GM04504 (cell line): Measurements from ENCODE around the gene PIK3R1.
"Not testable (repeated sequence)": the region's sequence is repeated elsewhere in the genome, so short reads cannot be mapped to it uniquely, and the experiment has no call there.

Experiments used
- DNase-seq: peaks from one replicate; pipeline ENCODE4 v3.0.0-alpha.2; 2012; ENCODE audit warnings: low read depth

Gene PIK3R1

GRCh38 chr5:68226546-68227073 lies 11.1 kb downstream of the PIK3R1 start:
- no peak for DNase-seq

DNA sequence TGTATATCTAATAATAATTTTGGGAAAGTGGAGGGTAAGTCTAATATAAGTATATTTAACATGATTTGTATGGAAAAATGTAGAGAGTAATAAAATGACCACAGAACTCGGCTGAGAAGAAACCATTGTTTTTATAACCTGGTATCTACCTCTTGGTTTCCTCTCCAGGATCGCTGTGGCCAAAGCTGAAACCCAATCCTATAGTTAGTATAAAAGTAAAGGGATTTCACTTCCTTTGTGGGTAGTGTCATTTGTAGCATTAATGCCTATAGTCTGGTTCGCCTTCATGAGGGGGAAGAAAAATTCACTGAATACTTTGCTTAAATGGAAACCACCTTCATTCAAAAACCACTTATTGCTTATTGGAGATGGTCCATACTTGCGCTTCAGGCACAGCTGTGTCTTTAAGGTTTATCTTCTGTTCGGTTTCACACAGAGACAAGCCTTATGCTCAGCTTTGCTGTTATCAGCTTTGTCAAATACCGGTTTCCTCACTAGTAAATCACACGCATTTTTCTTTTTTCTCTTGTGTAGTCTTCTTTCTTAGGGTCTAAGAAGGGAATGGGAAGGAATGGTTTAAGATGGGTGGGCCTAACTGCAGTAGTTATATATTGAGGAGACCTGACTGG lies 12.1 kb downstream of the PIK3R1 start:
- DNase-seq: no peak

DNA sequence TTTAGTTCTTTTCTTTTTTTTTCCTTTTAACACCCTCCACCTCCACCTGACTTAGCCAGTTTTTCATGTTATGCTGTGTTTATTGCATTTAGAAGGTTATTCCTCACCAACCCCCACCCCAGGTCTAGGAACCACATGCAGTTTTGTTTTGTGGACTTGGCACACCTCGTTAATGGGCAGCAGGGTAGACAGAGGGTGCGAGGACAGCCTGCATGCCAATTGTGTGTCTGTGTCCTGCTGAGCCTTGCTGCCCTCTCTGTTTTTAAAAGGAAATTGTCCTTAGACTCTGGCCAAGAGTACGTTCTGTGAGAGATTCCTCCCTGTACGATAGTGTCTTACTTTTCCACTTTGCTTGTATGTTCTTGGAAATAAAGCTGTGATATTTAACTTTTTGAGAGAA lies 13.9 kb downstream of the PIK3R1 start:
- DNase-seq: no peak

GRCh38 chr5:68230285-68230684 lies 14.7 kb downstream of the PIK3R1 start:
- DNase-seq: no peak

DNA sequence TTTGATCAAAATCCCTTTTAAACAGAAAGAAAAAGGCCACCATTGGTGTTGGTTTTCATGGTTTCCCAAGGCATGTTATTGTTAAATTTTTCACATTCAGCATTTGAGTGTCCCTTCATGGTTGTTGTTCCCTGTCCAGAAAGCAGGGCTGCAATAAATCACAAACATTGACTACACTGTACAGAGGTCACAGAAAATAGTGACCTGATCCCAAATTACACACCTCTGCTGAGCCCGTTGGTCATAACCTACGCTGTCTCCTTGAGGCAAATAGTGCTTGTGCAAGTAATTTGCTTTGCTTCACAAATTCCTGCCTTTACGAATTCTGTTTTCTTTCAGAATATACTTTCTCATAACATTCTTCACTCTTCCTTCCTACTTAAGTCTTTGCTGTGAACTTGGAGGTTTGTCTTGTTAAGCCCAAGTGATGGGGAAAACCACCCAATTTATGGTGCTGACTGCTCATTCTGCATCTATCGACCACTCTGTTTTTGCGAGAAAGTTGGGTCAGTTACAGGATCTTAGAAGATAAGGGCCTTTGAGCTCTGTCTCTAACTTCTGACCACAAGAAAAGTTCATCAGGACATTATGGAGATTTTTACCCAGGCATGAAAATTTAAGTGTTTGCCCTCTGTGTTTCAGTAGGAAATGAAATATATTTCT lies 16.0 kb downstream of the PIK3R1 start:
- no peak for DNase-seq

- no peak for DNase-seq
These were observed 16.7 kb downstream of the PIK3R1 start for GRCh38 chr5:68232277-68232676.

GRCh38 chr5:68233075-68233474 lies 17.5 kb downstream of the PIK3R1 start:
- DNase-seq: no peak

DNA sequence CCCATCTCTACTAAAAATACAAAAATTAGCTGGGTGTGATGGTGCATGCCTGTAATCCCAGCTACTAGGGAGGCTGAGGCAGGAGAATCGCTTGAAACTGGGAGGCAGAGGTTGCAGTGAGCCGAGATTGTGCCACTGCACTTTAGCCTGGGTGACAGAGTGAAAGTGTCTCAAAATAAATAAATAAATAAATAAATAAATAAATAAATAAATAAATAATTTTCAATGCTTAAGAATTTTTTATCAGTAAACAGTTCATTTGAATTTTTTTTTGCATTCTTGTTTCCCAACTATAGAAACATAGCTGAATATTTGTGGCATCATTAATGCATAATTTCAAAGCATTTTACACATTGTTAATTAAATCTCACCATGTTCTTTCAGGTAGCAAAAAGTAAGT lies 19.7 kb downstream of the PIK3R1 start:
- not testable (repeated sequence) for DNase-seq

GRCh38 chr5:68237715-68238114 lies 22.2 kb downstream of the PIK3R1 start:
- no peak for DNase-seq

GRCh38 chr5:68239487-68239886 lies 23.9 kb downstream of the PIK3R1 start:
- DNase-seq: peak; percentile 58

GRCh38 chr5:68240202-68240601 lies 24.6 kb downstream of the PIK3R1 start:
- DNase-seq: no peak

DNA sequence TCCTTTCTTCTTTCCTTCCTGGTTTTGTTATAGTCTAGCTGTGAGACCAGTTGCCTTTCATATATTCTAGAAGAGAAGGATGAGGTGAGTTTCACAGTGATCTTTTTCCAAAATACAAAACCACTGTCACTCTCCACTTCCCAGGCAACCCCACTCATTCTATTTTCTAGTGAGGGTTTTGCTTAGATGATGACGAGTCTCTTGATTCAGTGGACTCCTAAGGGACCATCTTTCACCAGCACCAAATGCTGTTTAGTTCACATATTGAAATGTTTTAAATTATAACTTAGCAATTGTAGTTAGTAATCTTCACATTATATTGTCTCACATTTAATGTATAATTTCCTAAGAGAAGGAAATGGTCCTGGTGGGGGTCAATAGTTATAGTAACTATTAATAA lies 25.2 kb downstream of the PIK3R1 start:
- no peak for DNase-seq

DNA sequence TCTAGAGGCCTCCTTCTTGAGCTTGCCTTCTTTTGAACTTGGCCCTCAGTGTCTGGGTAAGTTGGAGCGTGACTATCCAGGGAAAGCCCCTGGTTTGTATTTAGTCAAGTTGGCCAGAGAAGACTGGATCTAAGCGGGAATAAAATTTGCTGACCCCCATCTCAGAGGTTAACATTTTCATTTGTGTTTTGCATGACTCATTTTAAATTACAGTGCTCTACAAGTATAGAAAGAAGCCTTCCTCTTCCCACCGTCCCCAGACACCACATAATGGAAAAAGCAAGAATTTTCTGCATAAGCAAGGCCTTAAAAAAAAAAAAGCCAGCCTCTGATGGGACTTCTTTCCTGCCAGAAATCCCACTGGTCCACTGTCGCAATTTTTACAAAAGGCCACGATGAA lies 27.2 kb downstream of the PIK3R1 start:
- no peak for DNase-seq

- DNase-seq: no peak
These were observed 27.7 kb downstream of the PIK3R1 start for GRCh38 chr5:68243251-68243650.

GRCh38 chr5:68243681-68244080 lies 28.1 kb downstream of the PIK3R1 start:
- no peak for DNase-seq

DNA sequence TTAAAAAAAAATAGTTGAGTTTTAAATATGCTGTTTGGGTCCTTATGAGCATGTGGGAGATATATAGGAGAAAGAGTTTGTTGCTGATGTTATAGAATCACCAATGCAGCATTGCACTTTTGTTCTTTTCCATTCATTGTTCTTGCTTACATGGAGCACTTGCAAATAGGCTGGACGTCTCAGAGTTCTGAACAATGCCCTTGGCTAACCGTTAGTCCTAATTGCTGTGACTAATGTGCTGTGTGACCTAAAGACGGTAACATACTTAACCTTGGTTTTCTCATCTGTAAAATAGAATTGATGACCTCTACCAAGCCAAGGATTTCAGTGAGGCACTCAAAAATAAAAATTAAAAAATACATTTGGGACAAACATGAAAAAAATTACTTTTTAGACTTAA lies 29.8 kb downstream of the PIK3R1 start:
- no peak for DNase-seq

DNA sequence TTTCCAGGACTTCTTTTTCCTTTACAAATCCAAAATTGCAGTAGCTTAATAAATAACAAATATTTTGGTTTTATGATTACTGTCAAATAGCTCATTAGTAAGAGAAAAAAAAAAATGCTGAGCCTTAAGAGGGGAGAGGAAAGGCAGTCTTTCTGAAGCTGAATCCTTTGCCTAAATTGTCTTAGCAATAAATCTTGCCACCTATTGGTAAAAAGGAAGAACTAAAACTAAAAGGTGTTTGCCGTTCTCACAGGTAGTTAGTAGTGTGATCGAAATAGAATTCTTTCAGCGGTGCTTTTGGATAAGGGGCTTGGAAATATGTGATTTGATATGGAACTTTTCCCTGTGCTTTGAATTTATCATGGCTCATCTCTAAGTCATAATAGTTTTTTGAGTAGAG lies 31.2 kb downstream of the PIK3R1 start:
- DNase-seq: no peak

- no peak for DNase-seq
These were observed 32.1 kb downstream of the PIK3R1 start for GRCh38 chr5:68247627-68248026.

DNA sequence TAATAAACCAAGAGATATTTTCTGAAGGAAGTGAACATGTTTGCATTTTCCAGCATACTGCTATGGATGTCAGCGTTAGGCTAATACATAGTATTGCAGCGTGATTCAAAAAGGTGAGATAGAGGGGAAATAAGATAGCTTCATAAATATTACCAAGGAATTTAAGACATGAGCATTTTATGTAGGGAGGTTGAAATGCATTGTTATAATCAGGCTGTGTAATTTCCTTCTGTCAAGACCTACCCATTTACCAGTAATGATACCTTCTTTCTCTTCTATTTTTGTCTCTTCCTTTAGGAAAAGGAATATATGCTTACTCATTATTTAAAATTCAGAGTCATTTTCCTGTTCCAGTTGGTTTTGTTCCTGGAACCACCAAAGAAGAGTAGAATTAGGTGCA lies 33.3 kb downstream of the PIK3R1 start:
- DNase-seq: no peak

DNA sequence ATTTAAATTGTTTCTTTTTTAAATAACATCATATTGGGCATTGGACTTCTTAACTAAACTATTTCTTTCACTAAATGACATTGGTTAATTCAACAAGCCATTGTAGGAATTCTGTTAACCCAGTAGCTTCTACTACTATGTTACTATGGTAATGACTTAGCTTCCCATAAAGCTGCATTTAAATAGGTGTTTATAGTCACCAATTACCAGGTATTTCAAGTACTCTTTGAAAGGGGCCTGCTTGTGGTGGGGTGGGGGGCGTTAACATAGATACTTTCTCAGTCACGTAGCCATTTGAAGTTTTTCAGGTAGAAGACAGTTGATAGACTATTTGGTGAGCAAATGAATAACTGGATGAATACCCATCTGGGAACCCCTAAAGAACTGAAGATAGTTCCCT lies 34.0 kb downstream of the PIK3R1 start:
- no peak for DNase-seq

- DNase-seq: no peak
These were observed 35.2 kb downstream of the PIK3R1 start for GRCh38 chr5:68250661-68251298.

DNA sequence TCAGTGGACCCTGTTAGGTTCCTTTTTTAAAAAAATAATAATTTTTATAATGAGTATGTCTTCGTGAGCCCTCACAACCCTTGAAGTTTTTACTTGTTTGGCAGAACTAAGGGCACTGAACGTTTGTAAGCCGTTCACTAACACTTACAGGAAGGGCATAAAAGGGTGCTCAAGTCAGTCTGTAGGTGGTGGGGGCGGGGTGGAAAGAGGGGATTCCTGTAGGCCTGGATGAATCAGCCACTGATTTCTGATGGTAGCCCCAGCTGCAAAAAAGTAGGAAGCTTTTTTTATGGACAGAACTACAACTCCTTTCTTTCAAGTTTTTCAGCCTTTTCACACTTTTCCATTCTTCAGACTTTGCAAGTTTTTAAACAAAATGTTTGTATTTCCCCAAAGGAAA lies 35.8 kb downstream of the PIK3R1 start:
- no peak for DNase-seq

DNA sequence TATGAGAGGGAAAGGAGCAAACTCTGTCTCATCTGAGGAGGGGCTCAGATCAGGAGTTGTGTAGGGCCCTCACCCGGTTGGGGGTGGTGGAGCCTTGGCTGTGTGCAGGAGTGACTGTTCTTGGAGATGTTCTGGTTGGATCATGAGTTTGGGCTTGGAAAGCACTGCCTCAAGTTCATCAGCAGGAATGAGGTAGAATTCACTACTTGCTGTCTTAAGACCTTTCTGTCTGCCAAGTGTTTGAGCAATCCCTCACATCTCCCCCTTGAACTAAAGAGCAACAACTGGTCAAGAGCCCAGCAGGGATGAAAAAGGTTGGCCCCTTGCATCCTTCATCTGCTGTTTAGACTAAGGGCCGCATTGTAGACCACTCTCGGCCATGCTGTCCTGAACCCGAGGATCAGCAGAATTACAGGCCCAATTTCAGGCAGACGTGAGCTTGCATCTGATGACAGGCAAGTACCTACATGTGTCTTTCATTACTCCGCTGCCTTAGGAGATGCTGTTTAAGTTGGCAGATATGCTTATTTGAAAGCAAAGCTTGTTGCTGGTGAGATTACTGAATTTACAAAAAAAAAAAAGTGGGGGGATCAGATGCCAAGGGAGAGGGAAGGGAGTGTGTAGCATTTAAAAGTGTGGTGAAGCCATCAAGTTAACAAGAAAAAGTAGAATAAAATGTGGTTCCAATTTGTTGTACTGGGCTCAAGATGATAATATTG lies 36.4 kb downstream of the PIK3R1 start:
- DNase-seq: no peak
